H1 (cell line): ENCODE data around the gene FAM149B1. TPM values are rescaled to one million over a fixed set of nuclear protein-coding genes. Genes with fewer than 3 reads are reported as not detected.

ENCODE experiments used
- CTCF ChIA-PET: fragments of 300-600 bp; sonication (Branson Sonifier 250); formaldehyde crosslinking; loops from one replicate; lab custom pipeline; 2021; ENCODE audit not compliant: partially characterized antibody; lab: Charles Lee
- POLR2A ChIA-PET: fragments of 300-600 bp; sonication (Branson Sonifier 250); formaldehyde crosslinking; loops from one replicate; lab custom pipeline; 2021; ENCODE audit warnings: inconsistent platforms; ENCODE audit not compliant: partially characterized antibody; lab: Charles Lee
- DNase-seq, 2 experiments: peaks; one replicate each; pipeline versions ENCODE4 v3.0.0 to v3.0.0-alpha.2; 2010 to 2022; ENCODE audit warnings: low spot score in 2 of 2, low read depth in 1 of 2, mixed read lengths in 1 of 2
- FAIRE-seq: peaks from 2 replicates; lab custom pipeline; 2011; peaks lifted over from hg19 to GRCh38; lab: Jason Lieb, UNC
- H2AFZ ChIP-seq: 2 replicates; pipeline ENCODE4 v1.8.1; 2012; ENCODE audit warnings: low read length, inconsistent platforms
- H2AK5ac ChIP-seq: 2 replicates; pipeline ENCODE4 v1.6.1; 2013; ENCODE audit warnings: low read depth, low read length
- H2BK120ac ChIP-seq: replicated peaks from 2 replicates; pipeline ENCODE3; 2013; ENCODE audit warnings: low read depth, low read length, inconsistent platforms
- H2BK12ac ChIP-seq: 2 replicates; pipeline ENCODE4 v1.6.1; 2013; ENCODE audit warnings: low read depth, low read length
- H2BK15ac ChIP-seq: 2 replicates; pipeline ENCODE4 v1.6.1; 2013; ENCODE audit warnings: low read length
- H2BK20ac ChIP-seq: 2 replicates; pipeline ENCODE4 v1.6.1; 2013; ENCODE audit warnings: low read length
- H2BK5ac ChIP-seq: 2 replicates; pipeline ENCODE4 v1.6.1; 2013; ENCODE audit warnings: low read depth, low read length
- H3K14ac ChIP-seq: 2 replicates; pipeline ENCODE4 v1.6.1; 2013; ENCODE audit warnings: inconsistent platforms; ENCODE audit not compliant: insufficient read length
- H3K18ac ChIP-seq: 2 replicates; pipeline ENCODE4 v1.6.1; 2013; ENCODE audit warnings: low read length; ENCODE audit errors: extremely low read depth
- H3K23ac ChIP-seq: 2 replicates; pipeline ENCODE4 v1.6.1; 2013; ENCODE audit warnings: inconsistent platforms; ENCODE audit not compliant: insufficient read length
- H3K23me2 ChIP-seq: 2 replicates; pipeline ENCODE4 v1.6.1; 2013; ENCODE audit warnings: low read depth, low read length
- H3K27ac ChIP-seq: 2 replicates; pipeline ENCODE4 v1.6.1; 2011; ENCODE audit warnings: low read depth, low read length, inconsistent platforms
- H3K27me3 ChIP-seq, 4 experiments: replicated peaks in 1 of 4; 1 replicate in 1 of 4; 2 replicates in 3 of 4; pipeline versions ENCODE4 v1.6.1 to v1.8.1; 2011 to 2013; ENCODE audit warnings: low read length in 3 of 4, mild to moderate bottlenecking in 3 of 4, inconsistent platforms in 2 of 4, mixed read lengths in 2 of 4, moderate library complexity in 1 of 4; ENCODE audit not compliant: control insufficient read depth in 3 of 4, insufficient read depth in 3 of 4; ENCODE audit errors: extremely low read depth in 1 of 4
- H3K36me3 ChIP-seq, 4 experiments: 2 replicates each; pipeline versions ENCODE4 v1.6.1 to v1.8.1; 2011 to 2013; ENCODE audit warnings: mild to moderate bottlenecking in 4 of 4, low read length in 3 of 4, moderate library complexity in 2 of 4, control low read depth in 1 of 4, inconsistent platforms in 1 of 4; ENCODE audit not compliant: insufficient read depth in 4 of 4, control insufficient read depth in 2 of 4
- H3K4ac ChIP-seq: replicated peaks from 2 replicates; pipeline ENCODE3; 2013; ENCODE audit warnings: low read length, low read depth, mixed read lengths, inconsistent platforms; ENCODE audit not compliant: insufficient read length
- H3K4me1 ChIP-seq, 4 experiments: replicated peaks in 1 of 4; 1 replicate in 1 of 4; 2 replicates in 3 of 4; pipeline versions ENCODE4 v1.6.1 to v1.8.1; 2011 to 2013; ENCODE audit warnings: low read length in 3 of 4, inconsistent platforms in 2 of 4, mixed read lengths in 1 of 4; ENCODE audit not compliant: insufficient read depth in 4 of 4, control insufficient read depth in 3 of 4
- H3K4me2 ChIP-seq, 2 experiments: 2 replicates each; pipeline versions ENCODE4 v1.6.1 to v1.8.1; 2011 to 2013; ENCODE audit warnings: low read depth in 2 of 2, low read length in 2 of 2, control low read depth in 1 of 2, inconsistent platforms in 1 of 2, mild to moderate bottlenecking in 1 of 2; ENCODE audit not compliant: insufficient read depth in 1 of 2
- H3K4me3 ChIP-seq, 4 experiments: fragments of 200-600, 300-600 bp in 1 of 4; sonication (generic), shearing (Covaris generic), sonication (Bioruptor Twin) in 1 of 4; 2 replicates each; pipeline versions ENCODE4 v1.5.1 to v1.8.1; 2011 to 2016; ENCODE audit warnings: low read length in 4 of 4, low read depth in 3 of 4, control low read depth in 2 of 4, inconsistent platforms in 2 of 4, mild to moderate bottlenecking in 2 of 4, mixed read lengths in 1 of 4, moderate library complexity in 1 of 4; ENCODE audit not compliant: insufficient read depth in 2 of 4; ENCODE audit errors: extremely low read depth in 1 of 4
- H3K56ac ChIP-seq: replicated peaks from 2 replicates; pipeline ENCODE3; 2013; ENCODE audit warnings: low read depth, mild to moderate bottlenecking, mixed read lengths, low read length, inconsistent platforms; ENCODE audit not compliant: insufficient read length
- H3K79me1 ChIP-seq: 2 replicates; pipeline ENCODE4 v1.6.1; 2013; ENCODE audit warnings: low read depth, low read length, control low read depth
- H3K79me2 ChIP-seq, 2 experiments: 2 replicates each; pipeline versions ENCODE4 v1.6.1 to v1.8.1; 2012 to 2013; ENCODE audit warnings: low read length in 2 of 2, mild to moderate bottlenecking in 2 of 2, inconsistent platforms in 1 of 2; ENCODE audit not compliant: insufficient read depth in 2 of 2, control insufficient read depth in 1 of 2
- H3K9ac ChIP-seq, 4 experiments: replicated peaks in 1 of 4; 1 replicate in 1 of 4; 2 replicates in 3 of 4; pipeline versions ENCODE4 v1.6.1 to v1.8.1; 2011 to 2013; ENCODE audit warnings: low read depth in 3 of 4, low read length in 3 of 4, control low read depth in 2 of 4, mild to moderate bottlenecking in 2 of 4, moderate library complexity in 2 of 4, inconsistent platforms in 1 of 4; ENCODE audit errors: extremely low read depth in 1 of 4
- H3K9me3 ChIP-seq, 2 experiments: 2 replicates each; pipeline versions ENCODE4 v1.6.1 to v1.8.1; 2012 to 2013; ENCODE audit warnings: mild to moderate bottlenecking in 2 of 2, moderate library complexity in 2 of 2, control low read depth in 1 of 2, inconsistent platforms in 1 of 2, low read depth in 1 of 2, low read length in 1 of 2, mixed read lengths in 1 of 2; ENCODE audit not compliant: insufficient read depth in 2 of 2
- H4K20me1 ChIP-seq, 2 experiments: replicated peaks in 1 of 2; 2 replicates each; pipeline versions ENCODE3 to v1.8.1; 2011 to 2013; ENCODE audit warnings: inconsistent platforms in 2 of 2, low read length in 2 of 2, mild to moderate bottlenecking in 1 of 2; ENCODE audit not compliant: insufficient read depth in 2 of 2, control insufficient read depth in 1 of 2
- H4K5ac ChIP-seq: 2 replicates; pipeline ENCODE4 v1.6.1; 2013; ENCODE audit warnings: low read length, low read depth, mixed read lengths, inconsistent platforms; ENCODE audit not compliant: insufficient read length
- H4K8ac ChIP-seq: 2 replicates; pipeline ENCODE4 v1.8.0; 2013; ENCODE audit warnings: mild to moderate bottlenecking, moderate library complexity, low read length, inconsistent platforms; ENCODE audit not compliant: insufficient read depth; ENCODE audit errors: extremely low read depth
- H4K91ac ChIP-seq: replicated peaks from 2 replicates; pipeline ENCODE3; 2013; ENCODE audit warnings: low read length, mixed read lengths, inconsistent platforms; ENCODE audit not compliant: insufficient read length
- ASH2L ChIP-seq: fragments of 200-600, 300-600 bp; sonication (generic); IDR thresholded peaks from one replicate; pipeline ENCODE4 v1.7.1; 2017; ENCODE audit warnings: low read length
- BACH1 ChIP-seq: IDR thresholded peaks from 2 replicates; pipeline ENCODE4 v1.6.1; 2012; ENCODE audit warnings: low read length, improper control_type of control experiment
- BRCA1 ChIP-seq: IDR thresholded peaks from 2 replicates; pipeline ENCODE4 v1.6.1; 2012; ENCODE audit warnings: low read depth, low read length, improper control_type of control experiment
- KDM5A ChIP-seq: fragments of 200-600 bp; IDR thresholded peaks from 2 replicates; pipeline ENCODE4 v1.7.1; 2012; ENCODE audit warnings: mild to moderate bottlenecking, low read length, inconsistent platforms, mixed read lengths
- NANOG ChIP-seq: IDR thresholded peaks from 2 replicates; pipeline ENCODE4 v1.6.1; 2011; ENCODE audit warnings: low read length, low read depth, mild to moderate bottlenecking, inconsistent platforms; ENCODE audit not compliant: insufficient read depth, poor library complexity, severe bottlenecking
- PHF8 ChIP-seq: fragments of 200-600 bp; sonication (generic); conservative IDR thresholded peaks from 2 replicates; pipeline ENCODE4 v1.7.1; 2012; ENCODE audit warnings: low read depth, mild to moderate bottlenecking, inconsistent platforms, low read length, moderate library complexity
- POU5F1 ChIP-seq: IDR thresholded peaks from 2 replicates; pipeline ENCODE4 v1.6.1; 2011; ENCODE audit warnings: low read depth, mild to moderate bottlenecking, low read length, moderate library complexity
- RBBP5 ChIP-seq: IDR thresholded peaks from 2 replicates; pipeline ENCODE4 v1.7.1; 2012; ENCODE audit warnings: low read depth, mild to moderate bottlenecking, inconsistent platforms, low read length, moderate library complexity, borderline replicate concordance
- RFX5 ChIP-seq: IDR thresholded peaks from 2 replicates; pipeline ENCODE4 v1.6.1; 2011; ENCODE audit warnings: low read depth, low read length, improper control_type of control experiment, borderline replicate concordance
- RXRA ChIP-seq: IDR thresholded peaks from 2 replicates; pipeline ENCODE4 v1.6.1; 2011; ENCODE audit warnings: low read depth, mild to moderate bottlenecking, low read length, moderate library complexity; ENCODE audit not compliant: insufficient read depth
- WGBS, 2 experiments: shearing (Covaris generic) in 1 of 2; methylation state at CpG; one replicate each; pipeline versions ENCODE4 v1.1.6 to v1.1.7; 2013 to 2015; ENCODE audit warnings: low lambda C conversion rate in 2 of 2, mixed read lengths in 2 of 2, inconsistent platforms in 1 of 2, low coverage in 1 of 2, missing lambda C conversion rate in 1 of 2; ENCODE audit not compliant: insufficient replicate concordance in 2 of 2, insufficient coverage in 1 of 2, insufficient read length in 1 of 2; ENCODE audit errors: extremely low coverage in 1 of 2, missing lambda C conversion rate in 1 of 2; 5-methylcytosine and 5-hydroxymethylcytosine counted together
- polyA plus RNA-seq, 7 experiments: library from polyadenylated mRNA; depleted of rRNA in 3 of 7; stranded (reverse) in 5 of 7; unstranded in 2 of 7; fragments of >200 nt in 5 of 7; fragments of 200-250 nt in 2 of 7; gene quantifications; 1 replicate in 5 of 7; 2 replicates in 1 of 7; 4 replicates in 1 of 7; pipeline versions ENCODE4 v1.2.1 to v1.2.3, GENCODE V29; 2011 to 2013; ENCODE audit warnings: missing spikeins in 2 of 7, mixed read lengths in 2 of 7
- total RNA-seq: library from RNA; stranded (reverse); fragmentation: NEBNext Ultra II Directional; extraction: Animal tissue kit (Norgen Biotek cat#: 25700); gene quantifications from 2 replicates; pipeline ENCODE4 v1.2.1, GENCODE V29; 2021

Gene FAM149B1
- total and polyA plus RNA-seq, 2 of the 8 experiments (the other 6 are each of a cell fraction or from before 2014, with no cell fraction given): 16.8 to 21.9 TPM

DNA sequence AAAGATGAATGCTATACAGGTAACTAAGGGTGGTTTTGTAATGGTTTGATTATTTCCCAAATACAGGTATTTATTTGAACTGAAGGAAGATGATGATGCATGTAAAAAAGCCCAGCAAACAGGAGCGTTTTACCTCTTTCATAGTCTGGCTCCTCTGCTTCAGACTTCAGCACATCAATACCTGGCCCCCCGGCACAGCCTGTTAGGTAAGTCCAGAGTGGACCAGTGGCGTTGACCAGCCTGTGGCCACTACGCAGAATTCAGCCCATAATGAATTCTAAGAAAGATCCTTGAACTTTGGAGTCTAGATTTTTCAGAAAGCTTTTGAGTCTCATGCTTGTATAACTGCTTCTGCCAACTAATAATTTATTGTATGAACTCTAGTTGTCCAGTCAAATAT, 48.0 kb upstream of the FAM149B1 start:
- Histone ChIP-seq H2BK120ac (no peak overlapping the region), H2AK5ac (no peak overlapping the region), H3K14ac (no peak overlapping the region), H3K56ac (no peak overlapping the region), H2AFZ (no peak overlapping the region), H3K18ac (no peak overlapping the region), H3K27ac (no peak overlapping the region), H3K23ac (no peak overlapping the region), H3K4ac (no peak overlapping the region), H3K9ac (no peak overlapping the region), H3K9me3 (no peaks in the 10 kb centered on the region), H2BK12ac (no peak overlapping the region), H3K4me1 (0 out of 7 replicates have a peak, but pooled peaks cover 0 to 3% (median under 1%) of the 10 kb centered on the region in 4 experiments), H2BK15ac (no peak overlapping the region), H2BK5ac (no peak overlapping the region), H3K4me3 (no peak overlapping the region), H4K20me1 (no peaks in the 10 kb centered on the region), H3K4me2 (no peak overlapping the region), H3K79me2 (no peaks in the 10 kb centered on the region), H4K5ac (no peak overlapping the region), H2BK20ac (no peak overlapping the region), H3K23me2 (no peaks in the 10 kb centered on the region), H4K91ac (no peak overlapping the region), H4K8ac (no peak overlapping the region), H3K27me3 (no peaks in the 10 kb centered on the region), H3K36me3 (0 out of 8 replicates have a peak, but pooled peaks cover 0 to 2% (median 0%) of the 10 kb centered on the region in 4 experiments), H3K79me1 (no peaks in the 10 kb centered on the region)
- no peak for TF ChIP-seq RXRA
- TF ChIP-seq NANOG: no peak
- TF ChIP-seq POU5F1: no peak
- TF ChIP-seq KDM5A: no peak
- no peak for TF ChIP-seq BACH1
- no peak for TF ChIP-seq ASH2L
- no peak for TF ChIP-seq RBBP5
- TF ChIP-seq PHF8: no peak
- no peak for TF ChIP-seq RFX5
- no peak for TF ChIP-seq BRCA1
- CTCF ChIA-PET: no interaction called here
- WGBS, 2 experiments: 95% methylated on average over 4 of the region's 4 CpGs; no CpG with 5 or more reads in 1 of the 2 experiments
- POLR2A ChIA-PET: interaction anchor here (1.2 kb wide), 1 partner anchor 11 kb away, joined by 3 read pairs; no protein-coding TSS in a partner anchor
- FAIRE-seq (no peak), DNase-seq (no peak)
